CD4-positive, CD25-positive, alpha-beta regulatory T cell (primary cell): ENCODE results near the gene YEATS4. TPM values are rescaled to one million over a fixed set of nuclear protein-coding genes. Genes with fewer than 3 reads are reported as not detected.
A peak's percentile ranks its signal among the peaks of the same experiment; 100 is the strongest.

Experiments
- ATAC-seq, 2 donors: fragments of 150-1000 bp; cut with Tn5 transposase; one replicate each; pipeline ENCODE4 v1.10.0; 2021; ENCODE audit warnings: low read depth in 2 of 2, moderate number of reproducible peaks in 2 of 2, moderate library complexity in 1 of 2
- DNase-seq, 3 donors: peaks; one replicate each; pipeline versions ENCODE4 v3.0.0 to v3.0.0-alpha.2; 2012 to 2022; ENCODE audit warnings: mixed read lengths in 1 of 3
- H3K27ac ChIP-seq: one replicate; pipeline ENCODE4 v1.7.0; 2013; ENCODE audit warnings: mild to moderate bottlenecking, low read length; ENCODE audit not compliant: insufficient read depth, poor library complexity, severe bottlenecking
- H3K27me3 ChIP-seq: one replicate; pipeline ENCODE4 v1.7.0; 2013; ENCODE audit warnings: low read length; ENCODE audit not compliant: control insufficient read depth, insufficient read depth
- H3K36me3 ChIP-seq: one replicate; pipeline ENCODE4 v1.7.0; 2013; ENCODE audit warnings: mild to moderate bottlenecking, low read length, moderate library complexity; ENCODE audit not compliant: control insufficient read depth, insufficient read depth
- H3K4me1 ChIP-seq: 2 replicates; pipeline ENCODE4 v1.7.0; 2013; ENCODE audit warnings: mild to moderate bottlenecking, low read length; ENCODE audit not compliant: insufficient read depth, control insufficient read depth, poor library complexity, severe bottlenecking
- H3K4me3 ChIP-seq: one replicate; pipeline ENCODE4 v1.7.0; 2013; ENCODE audit warnings: low read depth, mild to moderate bottlenecking, low read length, moderate library complexity
- H3K9me3 ChIP-seq, 2 experiments: 1 replicate in 1 of 2; 2 replicates in 1 of 2; pipeline ENCODE4 v1.7.0; 2013; ENCODE audit warnings: low read length in 2 of 2, mild to moderate bottlenecking in 1 of 2, moderate library complexity in 1 of 2; ENCODE audit not compliant: control insufficient read depth in 2 of 2
- H3K27ac Mint-ChIP-seq, 3 donors: one replicate each; pipeline ENCODE4 v1.8.0; 2020 to 2022; ENCODE audit warnings: mild to moderate bottlenecking in 3 of 3, mixed read lengths in 3 of 3, moderate library complexity in 2 of 3
- H3K27me3 Mint-ChIP-seq: one replicate; pipeline ENCODE4 v1.8.0; 2022; ENCODE audit warnings: mild to moderate bottlenecking, mixed read lengths
- H3K36me3 Mint-ChIP-seq: one replicate; pipeline ENCODE4 v1.8.0; 2020; ENCODE audit warnings: mixed read lengths
- H3K4me1 Mint-ChIP-seq, 4 donors: one replicate each; pipeline ENCODE4 v1.8.0; 2020 to 2022; ENCODE audit warnings: mixed read lengths in 4 of 4, mild to moderate bottlenecking in 1 of 4
- H3K4me3 Mint-ChIP-seq, 4 donors: one replicate each; pipeline ENCODE4 v1.8.0; 2020 to 2022; ENCODE audit warnings: mild to moderate bottlenecking in 4 of 4, mixed read lengths in 4 of 4, moderate library complexity in 3 of 4
- H3K9me3 Mint-ChIP-seq, 7 donors: one replicate each; pipeline ENCODE4 v1.8.0; 2020 to 2022; ENCODE audit warnings: mixed read lengths in 7 of 7, mild to moderate bottlenecking in 3 of 7, moderate library complexity in 2 of 7
- polyA plus RNA-seq, 4 donors: library from polyadenylated mRNA; unstranded; fragments of 300-500 nt; fragmentation: Illumina TruSeq; gene quantifications; one replicate each; pipeline ENCODE4 v1.2.3, GENCODE V29; 2021
- total RNA-seq: library from RNA; stranded (reverse); gene quantifications from one replicate; pipeline ENCODE4 v1.2.3, GENCODE V29; 2022

Gene YEATS4
- total and polyA plus RNA-seq, 5 donors from 2014 or later, result 32.6 to 75.7 (median 52.5) TPM

DNA sequence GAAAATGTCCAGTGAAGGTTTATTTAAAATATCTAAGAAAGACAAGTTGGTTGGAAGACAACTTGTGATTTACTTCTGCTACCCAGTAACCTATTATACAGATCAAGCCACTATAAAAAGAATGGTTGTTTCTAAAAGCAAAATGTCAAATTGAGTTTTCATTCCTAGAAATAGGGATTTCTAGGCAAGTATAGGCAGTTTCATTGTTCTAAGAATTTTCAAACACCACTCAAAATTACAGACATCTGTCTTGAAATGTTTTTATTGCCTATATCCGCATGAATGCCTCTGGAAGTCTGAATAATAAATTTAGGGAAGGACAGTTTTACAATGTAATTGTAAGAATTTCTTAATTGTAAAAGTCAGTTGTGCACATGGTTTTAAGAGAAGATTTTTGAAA, 8.6 kb downstream of the YEATS4 start:
- peaks cover 38% of the 10 kb centered on the region for H3K36me3 Mint-ChIP-seq
- H3K9me3 Mint-ChIP-seq, result peaks cover 0 to 3% (median 0%) of the 10 kb centered on the region in 7 donors
- Histone ChIP-seq H3K36me3 (peaks cover 63% of the 10 kb centered on the region), H3K27me3 (no peaks in the 10 kb centered on the region), H3K4me1 (no peaks in the 10 kb centered on the region), H3K27ac (no peak overlapping the region), H3K9me3 (no peaks in the 10 kb centered on the region), H3K4me3 (no peak overlapping the region)
- H3K4me1 Mint-ChIP-seq, result peaks cover 18 to 36% (median 21%) of the 10 kb centered on the region in 4 donors
- peak overlapping the region in 1 of 3 donors; percentile 20 for H3K27ac Mint-ChIP-seq
- H3K4me3 Mint-ChIP-seq, result no peak overlapping the region
- ATAC-seq (no peak), DNase-seq (no peak)
- no peaks in the 10 kb centered on the region for H3K27me3 Mint-ChIP-seq

DNA sequence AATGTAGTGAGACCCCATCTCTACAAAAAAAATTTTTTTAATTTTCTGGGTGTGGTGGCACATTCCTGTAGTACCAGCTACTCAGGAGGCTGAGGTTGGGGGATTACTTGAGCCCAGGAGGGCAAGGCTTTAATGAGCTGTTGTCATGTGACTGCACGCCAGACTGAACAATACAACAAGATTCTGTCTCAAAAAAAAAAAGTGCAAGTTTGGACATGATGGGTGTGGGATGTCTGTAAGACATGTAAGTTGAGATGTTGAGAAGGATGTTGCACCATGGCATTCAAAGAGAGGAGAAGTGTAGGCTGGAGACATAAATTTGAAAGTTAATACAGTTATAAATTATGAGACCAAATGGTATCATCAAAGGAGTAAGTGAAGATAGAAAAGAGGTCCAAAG, 23.5 kb downstream of the YEATS4 start:
- peaks cover 24% of the 10 kb centered on the region for H3K36me3 ChIP-seq
- H3K27ac Mint-ChIP-seq, result peak overlapping the region in 1 of 3 donors; percentile 5
- H3K9me3 ChIP-seq, result no peaks in the 10 kb centered on the region
- H3K4me1 Mint-ChIP-seq, result peaks cover 19 to 39% (median 23%) of the 10 kb centered on the region in 4 donors
- H3K4me3 ChIP-seq, result no peak overlapping the region
- H3K27me3 Mint-ChIP-seq, result no peaks in the 10 kb centered on the region
- no peak overlapping the region for H3K4me3 Mint-ChIP-seq
- no peak for DNase-seq
- ATAC-seq, result no peak
- peaks cover 43% of the 10 kb centered on the region for H3K36me3 Mint-ChIP-seq
- no peak overlapping the region for H3K27ac ChIP-seq
- no peaks in the 10 kb centered on the region for H3K4me1 ChIP-seq
- no peaks in the 10 kb centered on the region for H3K27me3 ChIP-seq
- H3K9me3 Mint-ChIP-seq, result no peaks in the 10 kb centered on the region

- H3K9me3 ChIP-seq, result no peaks in the 10 kb centered on the region
- peaks cover 35% of the 10 kb centered on the region for H3K36me3 Mint-ChIP-seq
- ATAC-seq (no peak), DNase-seq (no peak)
- H3K27me3 ChIP-seq, result no peaks in the 10 kb centered on the region
- H3K4me3 Mint-ChIP-seq, result no peak overlapping the region
- H3K36me3 ChIP-seq, result peaks cover 13% of the 10 kb centered on the region
- peak overlapping the region in 1 of 3 donors; percentile 38 for H3K27ac Mint-ChIP-seq
- no peak overlapping the region for H3K27ac ChIP-seq
- no peaks in the 10 kb centered on the region for H3K27me3 Mint-ChIP-seq
- no peaks in the 10 kb centered on the region for H3K4me1 ChIP-seq
- peaks cover 17 to 35% (median 22%) of the 10 kb centered on the region in 4 donors for H3K4me1 Mint-ChIP-seq
- H3K4me3 ChIP-seq, result no peak overlapping the region
- H3K9me3 Mint-ChIP-seq, result no peaks in the 10 kb centered on the region
Observed at GRCh38 chr12:69385038-69385437, 25.5 kb downstream of the YEATS4 start.

GRCh38 chr12:69386921-69387320, 27.4 kb downstream of the YEATS4 start:
- H3K36me3 Mint-ChIP-seq, result peaks cover 38% of the 10 kb centered on the region
- no peak overlapping the region for H3K4me3 ChIP-seq

GRCh38 chr12:69388371-69388770, 28.8 kb downstream of the YEATS4 start:
- H3K4me1 ChIP-seq, result no peaks in the 10 kb centered on the region

More at GRCh38 chr12:69386921-69387320, 27.4 kb downstream of the YEATS4 start:
- Histone ChIP-seq H3K27ac (no peak overlapping the region), H3K36me3 (peaks cover 17% of the 10 kb centered on the region), H3K9me3 (no peaks in the 10 kb centered on the region), H3K4me1 (no peaks in the 10 kb centered on the region), H3K27me3 (no peaks in the 10 kb centered on the region)
- ATAC-seq (no peak), DNase-seq (no peak)
- peak overlapping the region in 1 of 3 donors; percentile 12 for H3K27ac Mint-ChIP-seq
- peaks cover 17 to 37% (median 24%) of the 10 kb centered on the region in 4 donors for H3K4me1 Mint-ChIP-seq
- H3K27me3 Mint-ChIP-seq, result no peaks in the 10 kb centered on the region
- no peak overlapping the region for H3K4me3 Mint-ChIP-seq
- no peaks in the 10 kb centered on the region for H3K9me3 Mint-ChIP-seq

DNA sequence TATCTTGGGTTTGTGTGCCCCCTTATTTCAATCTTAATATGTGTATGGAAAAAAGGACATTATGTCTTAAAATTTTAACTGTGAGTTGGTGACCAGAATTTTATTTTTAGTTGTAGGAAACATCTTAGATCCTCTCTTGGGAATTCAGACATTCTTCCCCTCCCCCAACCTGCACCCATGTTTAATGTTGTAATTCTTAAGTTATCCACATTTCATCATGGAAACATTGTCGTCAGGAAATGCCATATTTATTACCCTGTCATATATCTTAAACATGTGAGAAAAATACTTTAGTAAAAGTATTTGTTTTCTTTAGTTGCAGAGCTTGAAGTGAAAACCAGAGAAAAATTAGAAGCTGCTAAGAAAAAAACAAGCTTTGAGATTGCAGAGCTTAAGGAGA, 30.3 kb downstream of the YEATS4 start:
- H3K27ac Mint-ChIP-seq, result no peak overlapping the region
- H3K27me3 Mint-ChIP-seq, result no peaks in the 10 kb centered on the region
- Histone ChIP-seq H3K27ac (no peak overlapping the region), H3K9me3 (no peaks in the 10 kb centered on the region), H3K4me3 (no peak overlapping the region), H3K4me1 (no peaks in the 10 kb centered on the region), H3K27me3 (no peaks in the 10 kb centered on the region), H3K36me3 (peaks cover 15% of the 10 kb centered on the region)
- H3K4me1 Mint-ChIP-seq, result peaks cover 10 to 31% (median 19%) of the 10 kb centered on the region in 4 donors
- H3K36me3 Mint-ChIP-seq, result peaks cover 32% of the 10 kb centered on the region
- no peaks in the 10 kb centered on the region for H3K9me3 Mint-ChIP-seq
- no peak for DNase-seq
- H3K4me3 Mint-ChIP-seq, result no peak overlapping the region
- ATAC-seq, result no peak

More at GRCh38 chr12:69388371-69388770, 28.8 kb downstream of the YEATS4 start:
- Histone ChIP-seq H3K27ac (no peak overlapping the region), H3K4me3 (no peak overlapping the region), H3K27me3 (no peaks in the 10 kb centered on the region), H3K9me3 (no peaks in the 10 kb centered on the region), H3K36me3 (peaks cover 19% of the 10 kb centered on the region)
- H3K27me3 Mint-ChIP-seq, result no peaks in the 10 kb centered on the region
- ATAC-seq, result no peak
- H3K36me3 Mint-ChIP-seq, result peaks cover 36% of the 10 kb centered on the region
- no peak overlapping the region for H3K4me3 Mint-ChIP-seq
- peaks cover 14 to 37% (median 25%) of the 10 kb centered on the region in 4 donors for H3K4me1 Mint-ChIP-seq
- H3K27ac Mint-ChIP-seq, result no peak overlapping the region
- H3K9me3 Mint-ChIP-seq, result no peaks in the 10 kb centered on the region
- DNase-seq, result peak in 2 of 3 donors; percentile 26 to 56

GRCh38 chr12:69392179-69392928, 32.8 kb downstream of the YEATS4 start:
- Histone ChIP-seq H3K27me3 (no peaks in the 10 kb centered on the region), H3K27ac (no peak overlapping the region), H3K9me3 (peaks cover 3 to 6% of the 10 kb centered on the region in 2 experiments), H3K4me3 (no peak overlapping the region), H3K36me3 (peaks cover 15% of the 10 kb centered on the region), H3K4me1 (no peaks in the 10 kb centered on the region)
- Mint-ChIP-seq H3K4me3 (no peak overlapping the region), H3K27ac (no peak overlapping the region), H3K9me3 (peaks cover 0 to 10% (median 2%) of the 10 kb centered on the region in 7 donors), H3K4me1 (peaks cover 3 to 20% (median 12%) of the 10 kb centered on the region in 4 donors), H3K36me3 (peaks cover 45% of the 10 kb centered on the region), H3K27me3 (no peaks in the 10 kb centered on the region)
- DNase-seq (peak in 1 of 3 donors; percentile 10), ATAC-seq (no peak)
